H7 (cell line): Measurements from ENCODE around the gene LRRC34. TPM values are rescaled to one million over a fixed set of nuclear protein-coding genes. Genes with fewer than 3 reads are reported as not detected.

Source experiments
- DNase-seq: peaks from one replicate; pipeline ENCODE4 v3.0.0; 2012
- H3K27me3 ChIP-seq: 2 replicates; pipeline ENCODE4 v1.6.0; 2011; ENCODE audit warnings: mild to moderate bottlenecking, low read length; ENCODE audit not compliant: control insufficient read depth, insufficient read depth
- H3K36me3 ChIP-seq: replicated peaks from 2 replicates; pipeline ENCODE4 v1.5.1; 2011; ENCODE audit warnings: low read length; ENCODE audit not compliant: control insufficient read depth, insufficient read depth
- H3K4me3 ChIP-seq: 2 replicates; pipeline ENCODE4 v1.5.1; 2011; ENCODE audit warnings: low read depth, mild to moderate bottlenecking, control low read depth, low read length, moderate library complexity; ENCODE audit not compliant: insufficient read depth
- total RNA-seq: library from RNA; depleted of rRNA; stranded (reverse); fragments of >200 nt; shearing (Covaris generic); gene quantifications from 2 replicates; pipeline ENCODE4 v1.2.3, GENCODE V29; 2014

LRRC34 gene
- total RNA-seq, 1 experiment from 2014 or later, result 4.2 TPM

DNA sequence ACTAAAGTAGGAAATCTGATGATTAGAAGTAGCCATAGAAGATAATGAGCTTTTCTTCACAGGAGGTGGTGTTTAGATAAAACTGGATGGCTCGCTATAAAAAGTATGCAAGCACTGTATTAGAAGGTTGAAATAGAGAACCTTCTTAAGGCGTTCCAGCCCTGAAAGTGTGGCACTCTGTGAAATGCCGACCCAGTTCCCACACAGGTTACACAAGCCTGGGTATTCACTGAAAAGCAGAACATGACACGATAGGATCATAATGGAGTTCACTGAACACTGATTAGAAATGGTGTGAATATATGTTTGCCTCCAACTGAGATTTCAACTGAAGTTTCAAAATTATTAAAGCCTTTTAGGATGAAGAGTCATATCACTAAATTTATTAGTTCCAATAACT lies 15.0 kb upstream of the LRRC34 start:
- H3K36me3 ChIP-seq, result no peaks in the 10 kb centered on the region
- no peak for DNase-seq

DNA sequence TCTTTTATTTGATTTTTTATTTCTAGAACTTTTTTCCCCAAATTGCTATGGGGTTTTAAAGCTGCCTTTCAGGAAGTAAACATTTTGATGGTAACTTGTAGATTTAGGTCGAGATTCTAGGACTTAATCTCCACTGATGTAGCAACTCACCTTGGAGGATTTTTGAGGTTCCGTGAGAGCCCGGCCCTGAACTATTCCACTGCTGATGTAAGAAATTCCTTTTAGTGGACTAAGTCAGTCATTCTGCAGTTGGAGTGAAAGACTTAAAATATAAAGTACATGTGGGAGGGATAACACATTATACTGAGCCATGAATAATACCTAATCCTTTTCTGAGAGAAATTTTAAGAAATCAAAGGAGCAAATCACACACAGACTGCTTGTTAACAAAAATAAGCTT lies 12.6 kb upstream of the LRRC34 start:
- DNase-seq, result no peak
- no peaks in the 10 kb centered on the region for H3K36me3 ChIP-seq
- H3K4me3 ChIP-seq, result no peak overlapping the region
- no peaks in the 10 kb centered on the region for H3K27me3 ChIP-seq

More for the DNA sequence above, 15.0 kb upstream of the LRRC34 start:
- no peak overlapping the region for H3K4me3 ChIP-seq
- no peaks in the 10 kb centered on the region for H3K27me3 ChIP-seq

DNA sequence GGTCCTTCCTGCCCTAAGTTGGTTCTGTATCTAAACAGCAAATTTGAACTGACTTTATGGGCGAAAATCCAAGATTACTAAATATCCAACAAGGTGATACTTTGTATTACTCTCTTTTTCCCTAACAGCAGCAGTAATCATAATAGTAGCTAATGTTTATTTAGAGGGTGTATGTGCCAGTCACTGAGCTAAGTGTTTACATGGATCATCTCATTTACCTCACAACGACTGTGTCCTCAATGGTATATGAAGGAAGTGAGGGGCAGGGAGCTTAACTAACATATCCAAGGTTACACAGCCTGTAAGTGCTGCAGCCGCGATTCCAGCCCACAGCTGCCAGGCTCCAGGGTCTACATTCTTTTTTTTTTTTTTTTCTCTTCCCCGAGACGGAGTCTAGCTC lies 10.3 kb upstream of the LRRC34 start:
- no peaks in the 10 kb centered on the region for H3K36me3 ChIP-seq
- no peaks in the 10 kb centered on the region for H3K27me3 ChIP-seq
- no peak for DNase-seq
- no peak overlapping the region for H3K4me3 ChIP-seq

DNA sequence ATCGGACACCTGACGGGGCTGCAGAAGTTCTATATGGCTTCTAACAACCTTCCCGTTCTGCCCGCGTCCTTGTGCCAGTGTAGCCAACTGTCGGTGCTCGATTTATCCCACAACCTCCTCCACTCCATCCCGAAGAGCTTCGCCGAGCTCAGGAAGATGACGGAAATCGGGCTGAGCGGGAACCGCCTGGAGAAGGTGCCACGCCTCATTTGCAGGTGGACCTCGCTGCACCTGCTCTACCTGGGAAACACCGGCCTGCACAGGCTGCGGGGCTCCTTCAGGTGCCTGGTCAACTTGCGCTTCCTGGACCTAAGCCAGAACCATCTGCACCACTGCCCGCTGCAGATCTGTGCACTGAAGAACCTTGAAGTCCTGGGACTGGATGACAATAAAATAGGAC lies 9.8 kb upstream of the LRRC34 start:
- no peak overlapping the region for H3K4me3 ChIP-seq
- H3K36me3 ChIP-seq, result no peaks in the 10 kb centered on the region
- no peaks in the 10 kb centered on the region for H3K27me3 ChIP-seq
- no peak for DNase-seq

DNA sequence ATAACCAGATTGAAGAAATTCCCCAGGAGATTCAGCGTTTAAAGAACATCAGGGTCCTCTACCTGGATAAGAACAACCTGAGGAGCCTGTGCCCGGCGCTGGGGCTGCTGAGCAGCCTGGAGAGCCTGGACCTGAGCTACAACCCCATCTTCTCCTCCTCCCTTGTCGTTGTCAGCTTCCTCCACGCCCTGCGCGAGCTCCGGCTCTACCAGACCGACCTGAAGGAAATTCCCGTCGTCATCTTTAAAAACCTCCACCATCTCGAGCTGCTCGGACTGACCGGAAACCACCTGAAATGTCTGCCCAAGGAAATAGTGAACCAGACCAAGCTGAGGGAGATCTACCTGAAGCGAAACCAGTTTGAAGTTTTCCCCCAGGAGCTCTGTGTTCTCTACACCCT lies 9.4 kb upstream of the LRRC34 start:
- no peak overlapping the region for H3K4me3 ChIP-seq
- no peaks in the 10 kb centered on the region for H3K27me3 ChIP-seq
- no peak for DNase-seq
- H3K36me3 ChIP-seq, result no peaks in the 10 kb centered on the region

DNA sequence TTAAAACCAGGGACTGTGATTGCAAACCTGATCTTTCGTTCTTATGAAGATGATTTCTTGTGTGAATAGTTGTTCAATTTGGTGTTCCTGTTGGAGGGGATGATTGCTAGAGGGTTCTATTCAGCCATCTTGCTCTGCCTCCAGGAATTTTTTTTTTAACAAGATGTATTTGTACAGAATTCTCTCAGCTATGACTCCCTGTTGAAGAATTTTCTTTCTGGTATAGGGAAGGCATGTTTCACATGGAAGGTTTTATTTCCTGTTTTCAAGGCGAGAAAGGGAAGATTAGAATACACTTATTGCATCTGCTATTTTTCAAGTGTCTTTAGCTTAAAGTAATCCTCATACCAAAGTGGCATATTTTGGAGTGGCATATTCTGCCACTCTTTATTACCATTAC lies 5.6 kb upstream of the LRRC34 start:
- H3K4me3 ChIP-seq, result no peak overlapping the region
- no peak for DNase-seq
- H3K36me3 ChIP-seq, result no peaks in the 10 kb centered on the region
- H3K27me3 ChIP-seq, result peaks cover 2% of the 10 kb centered on the region

DNA sequence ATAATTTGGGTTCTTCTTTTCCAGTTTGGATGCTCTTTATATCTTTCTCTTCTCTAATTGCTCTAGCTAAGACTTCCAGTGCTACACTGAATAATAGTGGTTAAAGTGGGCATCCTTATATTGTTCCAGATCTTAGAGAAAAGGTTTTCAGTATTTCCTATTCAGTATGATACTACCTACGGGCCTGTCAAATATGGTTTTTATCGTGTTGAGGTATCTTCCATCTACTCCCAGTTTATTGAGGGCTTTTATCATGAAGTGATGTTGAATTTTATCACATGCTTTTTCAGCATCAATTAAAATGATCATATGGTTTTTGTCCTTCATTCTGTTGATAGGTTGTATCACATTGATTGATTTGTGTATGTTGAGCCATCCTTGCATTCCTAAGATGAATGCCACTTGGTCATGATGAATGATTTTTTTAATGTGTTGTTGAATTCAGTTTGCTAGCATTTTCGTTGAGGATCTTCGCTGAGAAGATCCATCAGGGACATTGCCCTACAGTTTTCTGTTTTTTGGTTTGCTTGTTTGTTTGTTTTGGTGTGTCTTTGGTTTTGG lies 3.0 kb upstream of the LRRC34 start:
- Histone ChIP-seq H3K27me3 (peaks cover 2% of the 10 kb centered on the region), H3K4me3 (no peak overlapping the region), H3K36me3 (no peaks in the 10 kb centered on the region)
- no peak for DNase-seq

DNA sequence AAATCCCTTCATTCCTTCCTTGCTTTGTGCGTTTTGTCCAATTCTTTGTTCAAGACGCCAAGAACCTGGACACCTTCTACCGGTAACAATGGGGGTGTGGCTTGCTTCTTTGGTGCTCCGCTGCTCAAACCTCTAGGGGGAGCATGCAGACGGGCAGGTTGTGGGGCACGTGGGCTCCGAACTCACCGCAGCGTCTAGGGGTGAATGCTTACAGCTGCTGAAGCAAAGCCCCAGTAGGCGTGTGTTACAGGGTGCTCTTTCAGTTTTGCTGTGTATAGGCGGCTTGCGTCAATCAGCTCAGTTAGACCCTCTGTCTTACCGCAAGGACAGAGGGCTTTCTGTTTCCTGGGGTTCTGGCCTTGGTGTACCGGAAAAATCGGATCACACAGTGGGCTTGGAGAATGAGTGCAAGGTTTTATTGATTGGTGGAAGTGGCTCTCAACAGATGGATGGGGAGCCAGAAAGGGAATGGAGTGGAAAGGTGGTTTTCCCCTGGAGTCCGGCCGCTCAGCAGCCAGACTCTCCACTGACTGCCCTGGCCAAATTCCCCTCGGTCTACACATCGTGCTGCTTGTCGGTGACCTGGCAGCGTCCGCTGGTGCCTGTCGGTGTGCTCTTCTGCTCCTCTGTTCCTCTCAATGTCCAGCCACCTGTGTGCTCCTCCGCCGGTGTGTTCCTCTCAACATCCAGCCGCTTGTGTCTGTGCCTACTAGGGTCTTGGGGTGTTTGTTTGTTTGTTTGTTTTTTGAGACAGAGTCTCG lies 1.2 kb upstream of the LRRC34 start:
- H3K36me3 ChIP-seq, result no peaks in the 10 kb centered on the region
- H3K4me3 ChIP-seq, result no peak overlapping the region
- DNase-seq, result no peak
- peaks cover 2% of the 10 kb centered on the region for H3K27me3 ChIP-seq

DNA sequence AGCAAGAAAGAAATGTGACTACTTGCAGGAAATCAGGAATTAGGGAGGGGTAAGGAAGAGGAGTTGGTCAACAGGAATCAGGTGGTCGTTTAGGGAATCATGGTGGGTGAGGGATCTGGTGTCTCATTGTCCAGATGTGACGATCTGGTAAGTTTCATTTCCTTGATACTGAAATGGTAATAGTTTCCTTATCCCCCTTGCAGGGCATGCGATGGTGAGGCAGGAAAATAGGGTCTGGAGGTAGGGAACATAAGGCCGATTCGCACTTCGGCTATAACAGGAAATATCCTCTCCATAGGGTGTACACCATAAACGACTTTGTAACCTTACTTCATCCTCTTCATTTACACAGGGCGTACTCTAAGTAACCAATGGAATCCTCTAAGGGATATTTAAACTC lies 574 bp upstream of the LRRC34 start:
- no peak for DNase-seq
- H3K4me3 ChIP-seq, result peak overlapping the region; percentile 68; the same call in 1 of the 2 replicates

DNA sequence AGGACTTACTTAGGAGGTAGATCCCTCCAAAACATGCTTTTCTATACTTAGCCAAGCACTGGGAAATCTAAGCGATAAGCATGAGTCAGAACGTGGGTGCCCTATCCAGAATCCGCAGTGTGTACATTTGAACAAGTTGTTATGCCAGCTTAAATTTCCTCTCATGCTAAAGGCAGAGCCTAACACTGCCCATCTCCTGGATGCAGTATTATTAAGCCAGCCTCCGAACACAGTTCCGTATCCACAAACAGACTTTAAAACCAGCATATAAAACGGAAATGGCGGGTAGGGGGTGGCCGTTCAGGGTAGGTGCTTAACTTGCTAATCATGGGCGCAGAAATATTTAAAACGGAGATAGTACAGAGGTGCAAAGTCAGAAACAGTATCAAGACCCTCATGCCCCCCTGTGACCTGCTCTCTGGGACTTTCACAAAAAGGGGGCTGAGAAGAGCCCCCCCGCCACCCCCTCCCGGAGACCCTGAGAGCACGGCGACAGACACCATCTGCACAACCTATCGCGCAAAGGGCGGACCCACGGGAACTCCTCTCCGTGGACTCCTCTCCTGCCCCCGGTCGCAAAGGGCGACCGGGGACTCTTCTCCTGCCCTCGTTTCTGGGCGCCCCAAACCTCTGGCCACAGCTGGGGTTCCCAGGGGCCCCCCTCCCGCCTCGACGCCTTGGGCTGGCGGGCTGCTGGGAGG lies 923 bp downstream of the LRRC34 start:
- peak overlapping the region; percentile 68 for H3K4me3 ChIP-seq
- DNase-seq, result no peak
- peaks cover 2% of the 10 kb centered on the region for H3K27me3 ChIP-seq
- no peaks in the 10 kb centered on the region for H3K36me3 ChIP-seq

More for the DNA sequence above, 574 bp upstream of the LRRC34 start:
- H3K27me3 ChIP-seq, result peaks cover 2% of the 10 kb centered on the region
- H3K36me3 ChIP-seq, result no peaks in the 10 kb centered on the region

DNA sequence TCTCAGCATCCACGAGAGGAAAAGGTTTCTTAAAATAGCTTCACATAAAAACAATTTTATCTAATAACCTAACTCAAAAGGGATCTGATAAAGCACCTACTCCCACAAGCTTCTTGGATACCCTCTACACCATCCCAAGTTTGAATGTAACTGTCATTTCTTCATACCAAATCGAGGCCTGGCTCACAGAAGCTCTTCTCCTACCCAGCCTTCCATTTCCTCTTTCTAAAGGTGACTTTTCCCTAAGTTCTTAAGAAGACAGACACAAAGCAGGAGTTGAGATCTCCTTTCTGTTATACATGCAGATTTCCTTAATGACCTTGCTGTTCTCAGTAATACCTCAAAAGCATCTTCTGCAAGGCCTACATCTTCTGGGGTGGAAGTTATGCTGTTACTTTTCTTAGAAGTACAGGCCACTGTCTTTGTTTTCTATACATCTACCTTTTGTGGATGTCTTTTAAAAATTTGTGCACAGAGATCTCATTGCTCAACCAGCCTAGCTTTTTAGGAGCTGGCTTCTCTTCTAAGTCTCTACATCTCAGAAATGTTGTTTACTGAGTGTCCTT lies 3.4 kb downstream of the LRRC34 start:
- Histone ChIP-seq H3K36me3 (no peaks in the 10 kb centered on the region), H3K27me3 (peaks cover 2% of the 10 kb centered on the region), H3K4me3 (no peak overlapping the region)
- DNase-seq, result no peak

DNA sequence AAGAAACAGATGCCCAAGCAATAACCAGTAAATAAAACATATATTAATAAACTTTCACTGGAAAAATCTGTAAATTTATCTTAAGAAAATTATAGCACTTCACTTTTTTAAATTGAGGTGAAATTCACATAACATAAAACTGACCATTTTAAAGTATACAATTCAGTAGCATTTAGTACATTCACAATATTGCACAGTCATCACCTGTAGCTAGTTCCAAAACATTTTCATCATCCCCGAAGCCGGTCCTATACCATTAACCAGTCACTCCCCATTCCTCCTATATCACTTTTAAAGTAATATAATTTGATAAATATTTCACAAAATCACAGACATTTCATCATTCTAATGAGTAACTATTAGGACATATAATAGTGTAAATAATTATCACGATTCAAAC lies 8.0 kb downstream of the LRRC34 start:
- H3K36me3 ChIP-seq, result 0 out of 2 replicates have a peak, but pooled peaks cover 1% of the 10 kb centered on the region
- DNase-seq, result no peak
- no peak overlapping the region for H3K4me3 ChIP-seq
- H3K27me3 ChIP-seq, result no peaks in the 10 kb centered on the region

DNA sequence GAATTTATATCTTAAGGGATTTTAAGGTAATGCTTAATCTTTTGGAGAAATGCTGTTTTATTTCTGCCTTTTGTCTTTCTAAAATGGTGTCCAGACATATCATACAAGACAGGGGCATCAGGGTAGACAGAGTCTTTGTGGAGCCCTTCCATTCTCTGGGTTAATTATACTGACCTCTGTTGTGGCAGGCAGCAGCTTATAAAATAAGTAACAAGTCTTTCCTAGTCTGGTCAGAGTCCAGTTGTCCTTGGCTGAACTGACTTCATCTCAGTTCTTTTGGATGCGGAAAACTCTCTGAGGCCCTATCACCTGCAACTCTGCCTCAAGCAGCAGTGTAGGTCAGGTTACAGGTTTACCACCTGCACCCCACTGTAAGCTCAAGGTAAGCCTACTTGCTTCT lies 20.3 kb downstream of the LRRC34 start:
- no peak for DNase-seq
- Histone ChIP-seq H3K27me3 (no peaks in the 10 kb centered on the region), H3K4me3 (no peak overlapping the region), H3K36me3 (no peaks in the 10 kb centered on the region; the same call in 1 of the 2 replicates)

DNA sequence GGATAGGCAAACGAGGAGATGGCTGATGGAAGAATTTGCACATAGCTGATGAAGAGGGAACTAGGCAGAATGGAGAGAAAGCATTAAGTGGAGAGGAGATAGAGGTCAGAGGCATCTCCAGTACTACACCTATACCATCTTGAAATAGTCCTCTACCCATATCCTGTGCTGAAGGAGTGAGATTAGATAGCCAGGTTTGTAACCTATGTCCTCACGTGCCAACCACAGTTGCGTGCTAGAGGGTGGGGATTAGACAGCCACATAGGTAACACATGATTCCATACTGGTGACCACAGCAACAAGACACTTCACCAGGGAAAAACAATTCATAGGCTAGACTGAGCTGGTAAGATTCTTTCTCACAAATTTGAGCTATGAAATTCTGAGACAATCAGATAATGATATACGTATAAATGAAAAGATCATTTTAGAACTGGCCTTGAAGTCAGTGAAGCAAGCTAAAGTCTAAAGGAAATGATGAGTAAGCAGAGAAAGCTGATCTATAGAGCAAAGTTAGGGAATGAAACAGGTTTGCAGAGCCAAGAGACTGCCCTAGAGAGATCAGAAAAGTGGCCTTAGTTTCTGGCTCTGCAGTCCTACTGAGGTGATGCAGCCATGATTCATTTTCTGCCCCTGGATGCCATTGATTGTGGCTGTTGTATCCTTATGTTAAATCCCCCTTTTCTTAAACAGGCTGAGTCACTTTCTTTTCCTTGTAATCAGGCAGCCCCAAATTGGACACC lies 21.8 kb downstream of the LRRC34 start:
- Histone ChIP-seq H3K27me3 (no peaks in the 10 kb centered on the region), H3K4me3 (no peak overlapping the region), H3K36me3 (peaks cover 4% of the 10 kb centered on the region; the same call in 1 of the 2 replicates)
- DNase-seq, result no peak
